Osteocyte (in vitro differentiated cells): ENCODE measurements around the gene EPHA2. TPM values are rescaled to one million over a fixed set of nuclear protein-coding genes. Genes with fewer than 3 reads are reported as not detected.

ENCODE experiments used
- DNase-seq: peaks from one replicate; pipeline ENCODE4 v3.0.0; 2021; ENCODE audit warnings: mixed read lengths; ENCODE audit not compliant: unreplicated experiment; ENCODE audit errors: extremely low spot score
- H3K27ac Mint-ChIP-seq: one replicate; pipeline ENCODE4 v1.8.0; 2021; ENCODE audit warnings: mild to moderate bottlenecking, mixed read lengths; ENCODE audit not compliant: unreplicated experiment
- H3K27me3 Mint-ChIP-seq: one replicate; pipeline ENCODE4 v1.8.0; 2021; ENCODE audit warnings: mixed read lengths; ENCODE audit not compliant: unreplicated experiment
- H3K36me3 Mint-ChIP-seq: one replicate; pipeline ENCODE4 v1.8.0; 2021; ENCODE audit warnings: mixed read lengths; ENCODE audit not compliant: unreplicated experiment
- H3K4me1 Mint-ChIP-seq: one replicate; pipeline ENCODE4 v1.8.0; 2021; ENCODE audit warnings: mixed read lengths; ENCODE audit not compliant: unreplicated experiment
- H3K4me3 Mint-ChIP-seq: one replicate; pipeline ENCODE4 v1.8.0; 2021; ENCODE audit warnings: mild to moderate bottlenecking, moderate library complexity, mixed read lengths; ENCODE audit not compliant: unreplicated experiment
- H3K9me3 Mint-ChIP-seq: one replicate; pipeline ENCODE4 v1.8.0; 2021; ENCODE audit warnings: mixed read lengths; ENCODE audit not compliant: unreplicated experiment
- CTCF ChIP-seq: fragments of 200-600 bp; sonication (generic); IDR thresholded peaks from 2 replicates; pipeline ENCODE4 v1.5.0; 2021; ENCODE audit warnings: antibody characterized with exemption, mild to moderate bottlenecking, moderate library complexity
- total RNA-seq: library from RNA; stranded (reverse); gene quantifications from 2 replicates; pipeline ENCODE4 v1.2.1, GENCODE V29; 2021

Gene EPHA2
- total RNA-seq, 1 donor from 2014 or later: 152 TPM

GRCh38 chr1:16129921-16130543, 25.8 kb downstream of the EPHA2 start:
- H3K27me3 Mint-ChIP-seq: no peaks in the 10 kb centered on the region
- H3K27ac Mint-ChIP-seq: no peak overlapping the region
- H3K36me3 Mint-ChIP-seq: peaks cover 62% of the 10 kb centered on the region
- H3K4me3 Mint-ChIP-seq: no peak overlapping the region
- TF ChIP-seq CTCF: no peak
- no peak for DNase-seq
- H3K4me1 Mint-ChIP-seq: peaks cover 8% of the 10 kb centered on the region
- no peaks in the 10 kb centered on the region for H3K9me3 Mint-ChIP-seq

GRCh38 chr1:16129316-16129715, 26.6 kb downstream of the EPHA2 start:
- H3K9me3 Mint-ChIP-seq: no peaks in the 10 kb centered on the region
- DNase-seq: no peak
- TF ChIP-seq CTCF: no peak
- peak overlapping the region; percentile 12 for H3K27ac Mint-ChIP-seq
- H3K4me3 Mint-ChIP-seq: no peak overlapping the region
- H3K36me3 Mint-ChIP-seq: peaks cover 62% of the 10 kb centered on the region
- peaks cover 12% of the 10 kb centered on the region for H3K4me1 Mint-ChIP-seq
- H3K27me3 Mint-ChIP-seq: no peaks in the 10 kb centered on the region

GRCh38 chr1:16128338-16128741, 27.5 kb downstream of the EPHA2 start:
- H3K36me3 Mint-ChIP-seq: peaks cover 60% of the 10 kb centered on the region
- no peaks in the 10 kb centered on the region for H3K27me3 Mint-ChIP-seq
- no peak for DNase-seq
- H3K27ac Mint-ChIP-seq: no peak overlapping the region
- peaks cover 16% of the 10 kb centered on the region for H3K4me1 Mint-ChIP-seq
- H3K9me3 Mint-ChIP-seq: no peaks in the 10 kb centered on the region
- TF ChIP-seq CTCF: no peak
- no peak overlapping the region for H3K4me3 Mint-ChIP-seq

- no peaks in the 10 kb centered on the region for H3K9me3 Mint-ChIP-seq
- no peak overlapping the region for H3K4me3 Mint-ChIP-seq
- H3K36me3 Mint-ChIP-seq: peaks cover 64% of the 10 kb centered on the region
- peaks cover 20% of the 10 kb centered on the region for H3K4me1 Mint-ChIP-seq
- peak overlapping the region; percentile 59 for H3K27ac Mint-ChIP-seq
- H3K27me3 Mint-ChIP-seq: no peaks in the 10 kb centered on the region
- no peak for DNase-seq
- TF ChIP-seq CTCF: no peak
Observed at GRCh38 chr1:16127676-16128337, 28.1 kb downstream of the EPHA2 start.

GRCh38 chr1:16126743-16127515, 28.9 kb downstream of the EPHA2 start:
- no peak overlapping the region for H3K4me3 Mint-ChIP-seq
- no peak for DNase-seq
- no peaks in the 10 kb centered on the region for H3K9me3 Mint-ChIP-seq
- peaks cover 64% of the 10 kb centered on the region for H3K36me3 Mint-ChIP-seq
- no peaks in the 10 kb centered on the region for H3K27me3 Mint-ChIP-seq
- peaks cover 28% of the 10 kb centered on the region for H3K4me1 Mint-ChIP-seq
- no peak overlapping the region for H3K27ac Mint-ChIP-seq
- TF ChIP-seq CTCF: no peak
